Stimulated activated CD4-positive, alpha-beta T cell treated with anti-CD3 and anti-CD28 coated beads, Interleukin-2, amount 100 ng/mL, for 4 hours (primary cell): ENCODE measurements around the gene SDK1.

ENCODE experiments used
- DNase-seq: peaks from one replicate; pipeline ENCODE4 v3.0.0-alpha.2; 2020; ENCODE audit warnings: low read depth

The SDK1 gene, protein sequence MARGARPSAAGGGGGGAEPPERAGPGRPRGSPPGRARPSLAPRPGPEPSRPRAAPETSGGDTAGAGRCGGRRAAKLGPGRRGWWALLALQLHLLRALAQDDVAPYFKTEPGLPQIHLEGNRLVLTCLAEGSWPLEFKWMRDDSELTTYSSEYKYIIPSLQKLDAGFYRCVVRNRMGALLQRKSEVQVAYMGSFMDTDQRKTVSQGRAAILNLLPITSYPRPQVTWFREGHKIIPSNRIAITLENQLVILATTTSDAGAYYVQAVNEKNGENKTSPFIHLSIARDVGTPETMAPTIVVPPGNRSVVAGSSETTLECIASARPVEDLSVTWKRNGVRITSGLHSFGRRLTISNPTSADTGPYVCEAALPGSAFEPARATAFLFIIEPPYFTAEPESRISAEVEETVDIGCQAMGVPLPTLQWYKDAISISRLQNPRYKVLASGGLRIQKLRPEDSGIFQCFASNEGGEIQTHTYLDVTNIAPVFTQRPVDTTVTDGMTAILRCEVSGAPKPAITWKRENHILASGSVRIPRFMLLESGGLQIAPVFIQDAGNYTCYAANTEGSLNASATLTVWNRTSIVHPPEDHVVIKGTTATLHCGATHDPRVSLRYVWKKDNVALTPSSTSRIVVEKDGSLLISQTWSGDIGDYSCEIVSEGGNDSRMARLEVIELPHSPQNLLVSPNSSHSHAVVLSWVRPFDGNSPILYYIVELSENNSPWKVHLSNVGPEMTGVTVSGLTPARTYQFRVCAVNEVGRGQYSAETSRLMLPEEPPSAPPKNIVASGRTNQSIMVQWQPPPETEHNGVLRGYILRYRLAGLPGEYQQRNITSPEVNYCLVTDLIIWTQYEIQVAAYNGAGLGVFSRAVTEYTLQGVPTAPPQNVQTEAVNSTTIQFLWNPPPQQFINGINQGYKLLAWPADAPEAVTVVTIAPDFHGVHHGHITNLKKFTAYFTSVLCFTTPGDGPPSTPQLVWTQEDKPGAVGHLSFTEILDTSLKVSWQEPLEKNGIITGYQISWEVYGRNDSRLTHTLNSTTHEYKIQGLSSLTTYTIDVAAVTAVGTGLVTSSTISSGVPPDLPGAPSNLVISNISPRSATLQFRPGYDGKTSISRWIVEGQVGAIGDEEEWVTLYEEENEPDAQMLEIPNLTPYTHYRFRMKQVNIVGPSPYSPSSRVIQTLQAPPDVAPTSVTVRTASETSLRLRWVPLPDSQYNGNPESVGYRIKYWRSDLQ (N-terminal part only)

DNA sequence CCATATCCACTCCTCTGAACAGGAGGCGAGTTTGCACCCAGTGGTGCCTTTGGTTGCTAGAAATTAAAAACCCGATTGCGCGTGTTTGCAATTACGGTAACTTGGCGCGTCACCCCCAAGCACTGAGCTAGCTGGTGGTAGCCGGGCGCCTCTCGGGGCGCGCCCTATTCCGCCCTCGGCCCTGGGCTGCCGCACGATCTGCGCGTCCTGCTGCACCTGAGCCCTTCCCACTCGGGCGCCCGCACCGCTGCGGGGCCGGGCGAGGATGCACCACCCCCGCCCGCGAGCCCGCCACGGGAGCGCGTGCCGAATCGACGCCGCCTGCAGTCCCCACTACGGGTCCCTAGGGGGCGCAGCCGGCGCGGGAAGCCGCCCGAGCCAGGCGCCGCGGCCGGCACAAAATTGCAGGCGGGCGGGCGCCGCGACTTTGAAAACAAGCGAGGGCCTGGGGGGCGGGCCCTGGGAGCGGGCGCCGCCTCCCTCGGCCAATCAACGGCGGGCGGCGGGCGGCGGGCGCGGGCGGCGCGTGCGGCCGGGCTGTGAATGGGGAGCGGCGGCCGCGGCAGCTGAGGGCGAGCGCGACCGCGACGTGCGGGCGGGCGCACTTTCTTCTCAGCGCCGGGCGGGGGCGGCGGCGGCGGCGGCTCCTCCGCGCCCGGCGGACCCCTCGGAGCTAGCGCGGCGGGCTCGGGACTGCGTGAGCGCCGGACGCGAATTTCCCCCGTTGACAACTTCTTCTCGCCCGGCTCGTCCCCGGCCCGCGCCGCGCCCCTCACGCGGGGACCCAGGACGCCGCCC is at the start of gene SDK1:
SDK1 (plus strand) TSS at position 602 of the 798 bp plus-strand sequence. CDS start 335 bp downstream, outside the sequence.
- peak; percentile 89 for DNase-seq

DNA sequence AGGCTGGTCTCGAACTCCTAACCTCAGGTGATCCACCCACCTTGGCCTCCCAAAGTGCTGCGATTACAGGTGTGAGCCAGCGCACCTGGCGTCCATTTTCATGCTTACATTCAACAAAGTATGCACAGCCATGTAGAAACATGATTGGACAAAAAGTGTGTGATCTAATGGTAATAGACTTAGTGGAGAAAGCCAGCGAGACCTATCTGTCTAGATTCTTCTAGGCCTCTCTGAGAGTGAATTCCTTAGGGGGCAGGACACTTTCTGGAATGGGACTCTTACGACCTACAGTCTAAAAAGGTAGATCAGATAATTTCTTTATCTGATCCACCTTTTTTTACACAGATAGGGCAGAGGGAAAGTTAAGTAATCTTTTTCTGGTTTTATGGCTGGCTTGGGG is 46.3 kb upstream of the SDK1 start:
- DNase-seq, result no peak

DNA sequence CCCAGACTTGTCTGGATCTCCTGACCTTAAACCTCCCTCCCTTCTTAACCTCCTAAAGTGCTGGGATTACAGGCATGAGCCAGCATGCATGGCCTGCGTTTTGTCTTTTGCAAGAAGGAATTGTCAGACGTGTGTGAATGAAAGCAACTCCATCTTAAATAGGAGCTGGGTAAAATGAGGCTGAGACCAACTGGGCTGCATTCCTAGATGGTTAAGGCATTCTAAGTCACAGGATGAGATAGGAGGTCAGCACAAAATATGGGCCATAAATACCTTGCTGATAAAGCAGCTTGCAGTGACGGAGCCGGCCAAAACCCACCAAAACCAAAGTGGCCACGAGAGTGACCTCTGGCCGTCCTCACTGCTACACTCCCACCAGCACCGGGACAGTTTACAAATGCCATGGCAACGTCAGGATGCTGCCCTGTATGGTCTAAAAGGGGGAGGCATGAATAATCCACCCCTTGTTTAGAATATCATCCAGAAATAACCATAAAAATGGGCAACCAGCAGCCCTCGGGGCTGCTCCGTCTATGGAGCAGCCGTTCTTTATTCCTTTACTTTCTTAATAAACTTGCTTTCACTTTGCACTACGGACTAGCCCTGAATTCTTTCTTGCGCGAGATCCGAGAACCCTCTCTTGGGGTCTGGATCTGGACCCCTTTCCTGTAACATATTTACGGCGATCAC is 41.2 kb upstream of the SDK1 start:
- no peak for DNase-seq

DNA sequence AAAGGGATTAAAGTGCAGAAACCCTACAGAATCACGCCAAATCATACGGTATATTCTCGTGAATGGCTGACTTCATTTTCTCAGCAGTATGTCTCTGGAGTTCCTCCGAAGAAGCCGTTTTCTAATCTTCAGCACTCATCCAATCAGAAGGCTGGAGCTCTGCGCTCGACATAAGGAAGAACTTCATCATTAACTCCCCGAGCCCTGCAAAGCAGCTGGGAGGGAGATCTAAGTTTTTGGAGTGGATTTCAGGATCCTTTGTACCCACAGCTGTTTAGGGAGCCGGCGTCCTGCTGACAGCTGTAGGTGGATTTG is 40.7 kb upstream of the SDK1 start:
- DNase-seq, result no peak

DNA sequence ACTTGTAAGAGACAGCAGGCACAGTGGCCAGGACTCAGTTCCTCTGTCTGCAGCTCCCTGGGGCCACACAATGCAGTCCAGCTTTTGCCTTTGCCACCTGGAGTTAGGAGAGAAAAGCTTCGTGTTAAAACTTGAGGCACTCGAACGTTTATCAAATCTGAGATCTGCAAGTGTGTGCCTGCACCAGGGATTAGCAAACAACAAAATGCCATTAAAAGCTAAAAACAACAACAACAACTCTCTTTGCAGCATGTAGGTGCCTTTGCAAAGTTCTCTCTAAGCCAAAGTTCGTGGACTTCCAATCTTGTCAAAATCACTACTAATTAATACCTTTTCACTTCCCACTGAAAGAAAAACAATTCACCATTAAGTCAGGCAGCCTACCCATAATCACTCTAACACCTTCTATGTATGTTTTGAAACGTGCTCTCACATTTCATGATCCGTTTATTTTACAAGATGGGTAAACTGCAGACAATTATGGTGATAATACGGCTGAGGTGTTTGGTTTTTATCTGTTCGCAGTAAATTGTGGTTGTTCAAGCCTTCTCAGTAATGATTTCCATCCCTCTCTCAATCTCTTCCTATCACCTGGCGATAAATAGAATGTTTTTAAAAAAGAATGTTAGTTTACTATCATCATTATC is 36.2 kb upstream of the SDK1 start:
- DNase-seq, result no peak

DNA sequence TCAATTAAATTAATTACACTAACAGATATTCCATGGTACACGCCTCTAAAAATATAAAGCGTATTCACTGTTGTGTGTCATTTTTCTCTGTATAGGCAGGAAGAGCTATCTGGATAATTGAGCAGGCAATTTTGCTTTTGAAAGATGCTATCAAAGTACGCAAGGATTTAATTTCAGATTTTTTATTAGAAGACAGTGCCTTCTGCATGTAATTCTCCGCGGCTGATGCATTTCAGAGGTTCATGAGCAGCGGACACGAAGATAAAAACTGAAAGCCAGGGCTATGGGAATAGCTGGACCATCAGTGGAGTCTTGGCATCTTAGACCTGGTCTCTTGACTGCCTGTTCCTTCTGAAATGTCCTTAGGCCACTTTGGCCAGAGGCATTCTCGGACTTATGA is 35.7 kb upstream of the SDK1 start:
- no peak for DNase-seq

DNA sequence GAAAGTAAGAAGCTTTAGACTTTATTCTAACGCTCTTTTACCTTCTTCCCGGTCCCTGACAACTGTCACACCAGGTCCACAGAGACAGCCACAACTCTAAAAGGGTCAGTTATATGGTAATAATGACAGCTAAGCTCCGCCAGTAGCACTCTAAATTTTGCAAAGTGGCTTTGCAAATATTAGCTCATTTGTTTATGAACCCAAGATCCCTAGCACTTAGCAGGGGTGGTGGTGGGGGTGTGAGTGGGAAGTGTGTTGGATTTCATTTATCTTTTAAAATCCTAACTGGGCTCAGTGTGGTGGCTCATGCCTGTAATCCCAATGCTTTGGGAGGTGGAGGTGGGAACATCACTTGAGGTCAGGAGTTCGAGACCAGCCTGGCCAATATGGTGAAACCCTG is 34.8 kb upstream of the SDK1 start:
- no peak for DNase-seq

DNA sequence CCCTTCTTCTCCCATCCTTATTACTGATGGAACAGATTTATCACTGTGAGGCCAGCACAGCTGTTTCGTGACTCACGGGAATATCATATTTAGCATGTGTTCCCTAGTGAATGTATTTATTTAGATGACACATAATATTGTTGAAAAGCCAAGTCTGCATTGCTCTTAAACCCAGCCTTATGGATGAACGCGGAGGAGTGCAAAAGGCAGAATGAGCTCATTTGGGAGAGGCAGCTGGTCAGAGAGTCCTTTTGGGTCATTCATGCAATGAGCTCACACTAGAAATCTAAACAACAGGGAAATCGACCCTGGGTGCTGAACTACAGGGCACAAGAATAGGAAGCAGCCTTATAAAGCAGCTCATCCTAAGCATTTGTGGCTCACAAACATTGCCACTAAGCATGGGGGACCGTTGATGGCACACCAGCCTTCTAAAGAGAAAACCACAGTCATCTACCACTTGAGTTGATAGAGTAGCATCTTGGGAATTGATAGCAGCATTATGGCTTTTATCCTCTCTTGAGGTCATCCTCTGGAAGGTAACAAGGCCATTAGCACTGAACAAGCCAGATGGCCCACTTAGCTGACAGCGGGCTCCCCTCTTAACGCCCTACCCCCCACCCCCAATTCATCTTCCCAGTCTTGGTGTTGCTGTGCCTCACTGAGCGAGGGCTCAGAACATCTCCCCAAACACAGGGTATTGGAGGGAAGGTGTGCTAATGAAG is 32.9 kb upstream of the SDK1 start:
- DNase-seq, result no peak

DNA sequence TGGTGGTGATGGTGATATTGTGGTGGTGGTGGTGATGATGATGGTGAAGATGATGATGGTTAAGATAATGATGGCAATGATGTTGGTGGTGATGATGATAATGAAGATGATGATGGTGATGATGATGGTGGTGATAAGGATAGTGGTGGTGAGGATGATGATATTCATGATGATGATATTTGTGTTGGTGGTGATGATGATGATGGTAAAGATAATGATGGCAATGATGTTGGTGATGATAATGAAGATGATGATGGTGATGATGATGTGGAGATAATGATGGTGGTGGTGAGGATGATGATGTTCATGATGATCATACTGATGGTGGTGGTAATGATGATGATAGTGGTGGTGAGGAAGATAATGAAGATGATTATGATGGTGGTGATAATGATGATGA is 30.7 kb upstream of the SDK1 start:
- no peak for DNase-seq

DNA sequence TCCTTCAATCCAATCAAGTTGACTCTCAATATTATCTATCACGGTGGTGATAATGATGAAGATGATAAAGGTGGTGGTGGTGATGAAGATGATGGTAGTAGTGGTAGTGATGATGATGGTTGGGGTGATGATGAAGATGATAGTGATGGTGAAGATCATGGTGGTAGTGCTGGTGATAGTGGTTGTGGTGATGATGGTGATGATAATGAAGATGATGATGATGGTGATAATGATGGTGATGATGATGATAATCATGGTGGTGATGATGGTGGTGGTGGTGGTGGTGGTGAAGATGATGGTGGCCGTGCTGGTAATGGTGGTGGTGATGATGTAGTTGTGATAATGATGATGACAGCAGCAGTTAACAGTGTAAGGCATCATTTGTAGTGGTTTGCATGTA is 29.8 kb upstream of the SDK1 start:
- DNase-seq, result no peak

DNA sequence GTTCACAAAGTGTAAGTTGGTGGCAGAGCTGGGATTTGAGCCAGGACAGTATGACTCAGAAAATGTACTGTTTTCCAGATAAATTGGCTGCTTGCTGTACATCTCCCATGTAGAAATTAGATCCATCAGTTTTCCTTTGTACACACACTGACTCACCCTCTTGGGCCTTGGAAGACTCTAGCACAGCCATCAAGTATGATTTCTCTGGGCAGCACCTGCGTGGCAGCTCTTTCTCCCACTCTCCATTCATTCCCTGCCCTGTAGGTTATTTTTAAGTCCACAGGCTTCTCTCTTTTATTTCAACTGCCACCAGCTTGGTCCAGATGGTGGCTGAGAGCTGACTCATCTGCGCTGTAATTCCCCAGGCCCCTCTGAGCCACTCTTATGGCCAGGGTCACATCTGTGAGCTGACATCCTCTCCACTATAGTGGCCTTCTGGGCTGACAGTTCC is 28.3 kb upstream of the SDK1 start:
- DNase-seq, result no peak

DNA sequence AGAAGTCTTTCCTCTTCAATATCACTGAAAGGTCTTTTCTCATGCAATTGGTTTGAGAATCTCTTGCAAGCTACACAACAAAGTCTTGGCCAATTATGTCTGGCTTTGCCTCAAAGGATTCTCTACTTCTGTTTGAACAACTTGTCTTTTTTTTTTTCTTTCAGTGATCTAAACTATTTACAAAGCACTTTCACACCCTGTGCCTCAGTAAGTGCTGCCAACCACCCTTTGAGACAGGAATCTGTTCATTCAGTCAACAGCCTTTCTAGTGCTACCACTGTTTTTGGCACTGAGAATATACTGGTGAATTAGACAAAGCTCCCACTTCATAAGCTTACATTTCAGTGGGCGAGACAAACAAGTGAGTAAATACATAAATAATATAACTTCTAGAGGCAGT is 26.9 kb upstream of the SDK1 start:
- DNase-seq, result no peak

DNA sequence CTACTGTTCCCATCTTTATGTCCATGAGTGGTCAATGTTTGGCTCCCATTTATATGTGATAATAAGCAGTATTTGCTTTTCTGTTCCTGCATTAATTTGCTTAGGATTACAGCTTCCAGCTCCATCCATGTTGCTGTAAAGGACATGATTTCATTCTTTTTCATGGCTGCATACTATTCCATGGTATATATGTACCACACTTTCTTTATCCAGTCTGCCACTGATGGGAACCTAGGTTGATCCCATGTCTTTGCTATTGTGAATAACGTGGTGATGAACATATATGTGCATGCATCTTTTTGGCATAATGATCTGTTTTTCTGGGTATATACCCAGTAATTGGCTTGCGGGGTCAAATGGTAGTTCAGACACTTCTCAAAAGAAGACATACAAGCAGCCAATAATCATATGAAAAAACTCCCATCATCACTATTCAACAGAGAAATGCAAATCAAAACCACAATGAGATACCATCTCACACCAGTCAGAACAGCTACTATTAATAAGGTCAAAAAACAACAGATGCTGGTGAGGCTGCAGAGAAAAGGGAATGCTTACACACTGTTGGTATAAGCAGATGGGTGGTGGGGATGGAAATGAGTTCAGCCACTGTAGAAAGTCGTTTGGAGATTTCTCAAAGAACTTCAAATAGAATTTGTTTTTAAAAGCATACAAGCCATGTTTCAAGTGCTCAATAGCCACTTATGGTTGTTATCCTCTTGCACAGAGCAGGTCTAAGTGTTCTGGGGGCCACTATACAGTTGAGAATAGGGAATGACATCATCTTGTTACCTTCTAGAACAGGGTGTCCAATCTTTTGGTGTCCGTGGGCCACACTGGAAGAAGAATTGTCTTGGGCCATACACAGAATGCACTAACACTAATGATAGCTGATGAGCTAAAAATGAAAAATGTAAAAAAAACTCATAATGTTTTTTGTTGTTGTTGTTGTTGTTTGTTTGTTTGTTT is 23.2 kb upstream of the SDK1 start:
- DNase-seq, result no peak

DNA sequence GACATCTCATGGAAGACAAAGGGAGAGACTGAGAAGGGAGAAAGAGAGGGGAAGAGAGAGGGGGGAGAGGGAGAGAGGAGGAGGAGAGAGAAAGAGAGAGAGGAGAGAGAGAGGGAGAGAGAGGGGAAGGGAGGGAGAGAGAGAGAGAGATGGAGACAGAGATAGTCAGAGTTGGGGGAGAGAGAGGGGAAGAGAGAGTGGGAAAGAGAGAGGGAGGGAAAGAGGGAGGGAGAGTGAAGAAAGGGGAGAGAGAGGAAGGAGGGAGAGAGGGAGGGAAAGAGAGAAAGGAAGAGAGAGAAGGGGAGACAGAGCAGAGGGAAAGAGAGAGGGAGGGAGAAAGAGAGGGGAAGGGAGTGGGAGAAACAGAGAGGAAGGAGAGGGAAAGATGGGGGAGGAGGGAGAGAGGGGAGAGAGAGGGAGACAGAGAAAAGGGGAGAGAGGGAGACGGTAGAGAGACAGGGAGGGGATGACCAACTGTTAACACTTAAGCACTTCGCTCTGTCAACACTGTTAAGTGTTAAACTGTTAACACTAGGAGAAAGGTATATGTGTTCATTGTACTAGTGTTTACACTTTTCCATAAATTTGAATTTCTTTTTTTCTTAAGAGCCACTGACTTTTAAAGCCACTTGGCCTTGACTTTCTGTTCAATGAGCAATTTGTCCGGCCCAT is 21.8 kb upstream of the SDK1 start:
- DNase-seq, result no peak

DNA sequence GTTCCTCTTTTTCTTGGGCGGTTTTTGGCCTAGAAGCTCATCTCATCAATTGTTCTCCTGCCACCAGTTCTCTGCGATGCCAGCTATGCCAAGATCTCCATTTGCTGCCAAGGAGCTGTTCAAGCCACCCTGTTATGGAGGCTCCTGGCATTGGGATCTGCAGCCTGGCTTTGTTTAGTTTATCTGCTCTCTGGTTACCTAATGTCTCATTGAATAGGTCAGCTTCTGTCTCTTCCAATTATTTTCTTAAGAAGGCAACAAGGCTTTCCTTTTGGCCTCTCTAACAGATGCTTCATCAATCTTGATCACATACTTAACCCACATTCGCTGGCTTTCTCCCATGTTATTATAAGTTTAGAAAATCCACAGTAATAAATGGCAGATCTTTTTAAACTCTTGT is 20.6 kb upstream of the SDK1 start:
- DNase-seq, result no peak

DNA sequence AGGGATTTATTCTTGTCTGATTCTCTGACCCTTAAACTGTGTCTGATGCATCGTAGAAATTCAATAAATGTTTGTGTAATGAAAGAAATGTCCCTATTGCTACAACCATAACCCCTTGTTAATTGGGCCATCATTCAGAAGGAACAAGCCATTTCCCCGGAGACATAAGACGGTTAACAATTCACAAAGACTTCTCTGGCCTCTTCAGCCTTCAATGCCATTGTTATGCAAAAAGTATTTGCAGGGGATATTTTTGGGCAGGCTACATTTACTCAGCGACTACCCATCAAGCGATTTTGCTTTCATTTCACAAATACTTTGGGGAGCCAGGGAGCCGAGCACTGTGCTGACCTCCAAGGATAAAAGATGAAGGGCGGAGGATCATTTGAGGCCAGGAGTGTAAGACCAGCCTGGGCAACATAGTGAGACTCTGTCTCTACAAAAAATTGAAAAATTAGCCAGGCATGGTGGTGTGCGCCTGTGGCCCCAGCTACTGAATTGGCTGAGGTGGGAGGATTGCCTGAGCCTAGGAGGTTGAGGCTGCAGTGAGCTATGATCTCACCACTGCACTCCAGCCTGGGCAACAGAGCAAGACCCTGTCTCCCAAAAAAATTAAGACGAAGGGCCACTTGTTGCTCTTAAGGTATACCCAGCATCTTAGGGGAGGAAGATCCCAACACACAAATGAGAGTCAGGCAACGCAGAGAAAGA is 20.0 kb upstream of the SDK1 start:
- DNase-seq, result no peak

DNA sequence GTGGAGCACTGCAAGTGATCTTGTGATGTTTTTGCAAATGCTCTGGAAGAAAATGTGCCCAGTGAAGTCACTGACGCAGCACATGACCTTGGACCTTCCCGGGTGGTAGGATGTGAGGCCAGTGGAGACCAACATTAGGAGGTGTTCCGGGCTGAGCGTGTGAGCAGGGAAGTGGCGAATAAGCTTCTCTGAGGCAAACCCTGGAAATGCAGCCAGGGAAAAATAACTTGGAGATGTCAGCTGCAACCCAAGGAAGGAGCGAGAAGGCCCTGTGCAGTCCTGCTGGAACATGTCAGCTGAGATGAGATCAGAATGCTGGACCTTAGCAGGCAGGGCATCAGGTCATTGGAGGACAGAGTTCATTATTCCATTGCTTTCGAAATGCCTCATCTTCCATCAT is 18.6 kb upstream of the SDK1 start:
- DNase-seq, result no peak
